Measurements from ENCODE around the gene RTN4RL1. TPM values are rescaled to one million over a fixed set of nuclear protein-coding genes. Genes with fewer than 3 reads are reported as not detected.

RTN4RL1 gene
- 10 to 100 TPM; 18.2 to 19.6 TPM for total RNA-seq
- 5.4 TPM for polyA plus RNA-seq (2013, experiment 1 of 2)
- 7.7 TPM for polyA plus RNA-seq (2013, experiment 2 of 2)
- long read RNA-seq, experiment 1, transcript RTN4RL1-201 (2 exons, 3,625 nt), result major isoform, 10 of 17 reads
- long read RNA-seq, experiment 1, partial matches to known transcripts, result 0 of 17 reads
- long read RNA-seq, experiment 1, other reads (novel, unspliced or antisense), result 7 of 17 reads
- long read RNA-seq, experiment 2, transcript RTN4RL1-201 (2 exons, 3,625 nt), result major isoform, 67 of 72 reads
- long read RNA-seq, experiment 2, partial matches to known transcripts, result 0 of 72 reads
- long read RNA-seq, experiment 2, other reads (novel, unspliced or antisense), result 5 of 72 reads
- long read RNA-seq, experiment 3, result 0 reads
- long read RNA-seq, experiment 4, result 0 reads

- Histone ChIP-seq H3K9me3 (ENCODE audit: control insufficient read depth, low read length) (no peaks in the 10 kb centered on the region), H3K4me3 (ENCODE audit: low read length) (peak within 1 kb of the TSS; percentile 86), H3K4me1 (ENCODE audit: control insufficient read depth, insufficient read depth, low read length) (no peaks in the 10 kb centered on the region), H3K27me3 (ENCODE audit: control insufficient read depth, insufficient read depth, low read length, poor library complexity, severe bottlenecking) (peaks cover 11% of the 10 kb centered on the region), H3K27ac (ENCODE audit: low read depth, low read length) (no peak within 1 kb of the TSS), H3K9ac (ENCODE audit: extremely low read depth, low read length, poor library complexity, severe bottlenecking) (peak within 1 kb of the TSS; percentile 75), H3K36me3 (ENCODE audit: control insufficient read depth, insufficient read depth, low read length) (peaks cover 7% of the 10 kb centered on the region)
- Mint-ChIP-seq H3K4me1 (peaks cover 12% of the 10 kb centered on the region), H3K36me3 (ENCODE audit: low read depth) (no peaks in the 10 kb centered on the region), H3K9me3 (peaks cover 4% of the 10 kb centered on the region), H3K27me3 (ENCODE audit: insufficient read depth) (peaks cover 81% of the 10 kb centered on the region), H3K27ac (peak within 1 kb of the TSS; percentile 2), H3K4me3 (peak within 1 kb of the TSS; percentile 72)
- DNase-seq, result peak; percentile 90
- 0% methylated on average over 11 to 47 of the region's 47 CpGs for WGBS, 2 experiments (ENCODE audit: insufficient coverage in 1 of 2, insufficient read length in 1 of 2)
- TF ChIP-seq CTCF (conservative IDR thresholded peaks at IDR 0.05), result no peak
Observed at GRCh38 chr17:2025220-2025621, at the start of gene RTN4RL1. TSS of gene RTN4RL1 (minus strand) at chr17:2025334. CDS start at chr17:2024865, 469 bp downstream.

GRCh38 chr17:2074919-2075318, 49.8 kb upstream of the RTN4RL1 start:
- DNase-seq, result no peak
- no peak overlapping the region for H3K27ac Mint-ChIP-seq
- H3K4me3 Mint-ChIP-seq, result no peak overlapping the region
- H3K4me3 ChIP-seq (ENCODE audit: low read length), result no peak overlapping the region
- no peaks in the 10 kb centered on the region for H3K9me3 ChIP-seq (ENCODE audit: control insufficient read depth, low read length)
- peaks cover 76% of the 10 kb centered on the region for H3K36me3 ChIP-seq (ENCODE audit: control insufficient read depth, insufficient read depth, low read length)
- no peaks in the 10 kb centered on the region for H3K27me3 ChIP-seq (ENCODE audit: control insufficient read depth, insufficient read depth, low read length, poor library complexity, severe bottlenecking)
- H3K9ac ChIP-seq (ENCODE audit: extremely low read depth, low read length, poor library complexity, severe bottlenecking), result no peak overlapping the region
- TF ChIP-seq CTCF (conservative IDR thresholded peaks at IDR 0.05), result no peak
- H3K9me3 Mint-ChIP-seq, result no peaks in the 10 kb centered on the region
- no peak overlapping the region for H3K27ac ChIP-seq (ENCODE audit: low read depth, low read length)
- no peaks in the 10 kb centered on the region for H3K4me1 Mint-ChIP-seq
- peaks cover 60% of the 10 kb centered on the region for H3K36me3 Mint-ChIP-seq (ENCODE audit: low read depth)
- WGBS, 2 experiments (ENCODE audit: insufficient coverage in 1 of 2, insufficient read length in 1 of 2), result 87 to 89% methylated on average over 7 to 10 of the region's 10 CpGs
- no peaks in the 10 kb centered on the region for H3K27me3 Mint-ChIP-seq (ENCODE audit: insufficient read depth)
- H3K4me1 ChIP-seq (ENCODE audit: control insufficient read depth, insufficient read depth, low read length), result peaks cover 5% of the 10 kb centered on the region

GRCh38 chr17:2071455-2072281, 46.5 kb upstream of the RTN4RL1 start:
- Mint-ChIP-seq H3K9me3 (no peaks in the 10 kb centered on the region), H3K27ac (no peak overlapping the region), H3K27me3 (ENCODE audit: insufficient read depth) (no peaks in the 10 kb centered on the region), H3K36me3 (ENCODE audit: low read depth) (peaks cover 51% of the 10 kb centered on the region), H3K4me3 (no peak overlapping the region), H3K4me1 (no peaks in the 10 kb centered on the region)
- WGBS, 2 experiments (ENCODE audit: insufficient coverage in 1 of 2, insufficient read length in 1 of 2), result 92 to 94% methylated on average over 22 to 31 of the region's 31 CpGs
- Histone ChIP-seq H3K27me3 (ENCODE audit: control insufficient read depth, insufficient read depth, low read length, poor library complexity, severe bottlenecking) (no peaks in the 10 kb centered on the region), H3K36me3 (ENCODE audit: control insufficient read depth, insufficient read depth, low read length) (peaks cover 78% of the 10 kb centered on the region), H3K27ac (ENCODE audit: low read depth, low read length) (no peak overlapping the region), H3K4me1 (ENCODE audit: control insufficient read depth, insufficient read depth, low read length) (peaks cover 5% of the 10 kb centered on the region), H3K4me3 (ENCODE audit: low read length) (no peak overlapping the region), H3K9ac (ENCODE audit: extremely low read depth, low read length, poor library complexity, severe bottlenecking) (no peak overlapping the region), H3K9me3 (ENCODE audit: control insufficient read depth, low read length) (no peaks in the 10 kb centered on the region)
- no peak for TF ChIP-seq CTCF (conservative IDR thresholded peaks at IDR 0.05)
- no peak for DNase-seq

Data from endodermal cell (in vitro differentiated cells).